ENCODE data around the gene PNLIPRP1. TPM values are rescaled to one million over a fixed set of nuclear protein-coding genes. Genes with fewer than 3 reads are reported as not detected.

Gene PNLIPRP1
- total RNA-seq, 1 experiment from 2014 or later = 1.6 TPM

DNA sequence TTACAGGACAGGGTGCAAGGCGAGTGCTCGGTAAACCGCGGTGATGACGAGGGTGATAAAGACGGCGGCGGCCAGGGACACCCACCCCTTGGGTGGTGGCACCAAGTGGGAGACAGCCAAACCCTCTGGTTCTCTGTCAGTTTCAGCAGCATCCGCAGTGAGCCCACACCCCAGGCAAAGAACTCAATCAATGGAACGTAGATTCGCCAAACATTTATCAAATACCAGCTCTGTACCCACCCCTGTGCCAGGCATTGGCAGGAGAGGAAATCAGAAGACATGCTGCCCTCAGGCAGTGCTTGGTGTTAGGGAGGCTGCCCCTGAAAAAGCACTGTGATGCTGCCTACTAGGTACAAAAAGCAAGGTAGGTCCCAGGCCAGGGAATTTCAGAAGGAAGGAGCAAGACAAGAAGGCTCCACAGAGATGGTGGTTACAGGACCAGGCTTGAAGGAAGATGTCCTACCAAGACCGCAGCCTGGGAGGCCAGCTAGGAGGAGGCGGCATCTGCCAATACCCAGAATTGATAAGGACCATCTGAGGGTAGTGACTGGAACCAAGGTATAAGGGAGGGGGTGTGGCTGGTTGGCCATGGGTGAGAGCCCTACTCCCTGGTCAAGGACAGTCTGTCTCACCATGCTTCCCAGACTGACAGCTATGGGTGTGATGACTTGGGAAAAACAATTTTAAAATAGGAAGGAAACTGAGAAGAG lies 19.8 kb downstream of the PNLIPRP1 start:
- Histone ChIP-seq H3K4me2 (ENCODE audit: low read length) (no peak overlapping the region), H3K36me3 (ENCODE audit: control insufficient read depth in 1 of 2, insufficient read depth in 2 of 2, low read length in 2 of 2) (no peaks in the 10 kb centered on the region), H3K9ac (ENCODE audit: low read length) (no peak overlapping the region), H3K9me3 (ENCODE audit: control insufficient read depth in 1 of 2, insufficient read depth in 1 of 2, low read depth in 1 of 2, low read length in 2 of 2) (no peaks in the 10 kb centered on the region), H2AFZ (ENCODE audit: low read depth, low read length, poor library complexity, severe bottlenecking) (no peak overlapping the region), H4K20me1 (ENCODE audit: insufficient read depth) (no peaks in the 10 kb centered on the region), H3K4me1 (ENCODE audit: control insufficient read depth in 1 of 2, insufficient read depth in 2 of 2, low read length in 2 of 2) (no peaks in the 10 kb centered on the region), H3K4me3 (replicated peaks in 1 of 2; ENCODE audit: low read depth in 1 of 2, low read length in 2 of 2) (no peak overlapping the region), H3K9me2 (ENCODE audit: insufficient read depth) (no peaks in the 10 kb centered on the region), H3K79me2 (ENCODE audit: insufficient read depth, low read length) (no peaks in the 10 kb centered on the region), H3K27me3 (ENCODE audit: insufficient read depth, low read length) (0 out of 2 replicates have a peak, but pooled peaks cover under 1% of the 10 kb centered on the region), H3K27ac (ENCODE audit: low read depth, low read length) (no peak overlapping the region)
- POLR2A ChIA-PET = no interaction called here
- no TSS peak for BruUV-seq (replicated peaks)
- intact Hi-C loops (cut with micrococcal nuclease) = no loop called here
- ATAC-seq (no peak), DNase-seq (ENCODE audit: low read depth, low spot score) (no peak)
- CTCF ChIA-PET = interaction anchor here (1.7 kb wide), 1 partner anchor 564 kb away, joined by 4 read pairs; no protein-coding TSS in a partner anchor
- RAD21 ChIA-PET (ENCODE audit: low non-redundant PET in 1 of 2, low total read pairs in 2 of 2, uncharacterized antibody in 2 of 2, unreplicated experiment in 2 of 2) = no interaction called here
- TF ChIP-seq JUND (IDR thresholded peaks at IDR 0.05) (no peak), ELF1 (IDR thresholded peaks at IDR 0.05; ENCODE audit: borderline replicate concordance, low read depth) (no peak), EZH2phosphoT487 (IDR thresholded peaks at IDR 0.05; ENCODE audit: borderline replicate concordance) (no peak), POLR2AphosphoS5 (IDR thresholded peaks at IDR 0.05; ENCODE audit: low read depth, low read length) (no peak), RAD21 (IDR thresholded peaks at IDR 0.05; ENCODE audit: low read depth) (no peak), TCF7L2 (IDR thresholded peaks at IDR 0.05; ENCODE audit: borderline replicate concordance, extremely low read depth, insufficient read depth, insufficient read length) (no peak), SP1 (IDR thresholded peaks at IDR 0.05; ENCODE audit: low read depth) (no peak), POLR2A (IDR thresholded peaks at IDR 0.05; ENCODE audit: borderline replicate concordance, extremely low read depth, insufficient read depth, insufficient read length) (no peak), FOSL1 (IDR thresholded peaks at IDR 0.05; ENCODE audit: low read depth) (no peak), EZH2 (IDR thresholded peaks at IDR 0.05) (no peak), SIN3A (IDR thresholded peaks at IDR 0.05; ENCODE audit: low read depth) (no peak), CBX3 (IDR thresholded peaks at IDR 0.05; ENCODE audit: low read depth) (no peak), EGR1 (IDR thresholded peaks at IDR 0.05; ENCODE audit: low read depth) (no peak)
- TF ChIP-seq, protein P1, sequence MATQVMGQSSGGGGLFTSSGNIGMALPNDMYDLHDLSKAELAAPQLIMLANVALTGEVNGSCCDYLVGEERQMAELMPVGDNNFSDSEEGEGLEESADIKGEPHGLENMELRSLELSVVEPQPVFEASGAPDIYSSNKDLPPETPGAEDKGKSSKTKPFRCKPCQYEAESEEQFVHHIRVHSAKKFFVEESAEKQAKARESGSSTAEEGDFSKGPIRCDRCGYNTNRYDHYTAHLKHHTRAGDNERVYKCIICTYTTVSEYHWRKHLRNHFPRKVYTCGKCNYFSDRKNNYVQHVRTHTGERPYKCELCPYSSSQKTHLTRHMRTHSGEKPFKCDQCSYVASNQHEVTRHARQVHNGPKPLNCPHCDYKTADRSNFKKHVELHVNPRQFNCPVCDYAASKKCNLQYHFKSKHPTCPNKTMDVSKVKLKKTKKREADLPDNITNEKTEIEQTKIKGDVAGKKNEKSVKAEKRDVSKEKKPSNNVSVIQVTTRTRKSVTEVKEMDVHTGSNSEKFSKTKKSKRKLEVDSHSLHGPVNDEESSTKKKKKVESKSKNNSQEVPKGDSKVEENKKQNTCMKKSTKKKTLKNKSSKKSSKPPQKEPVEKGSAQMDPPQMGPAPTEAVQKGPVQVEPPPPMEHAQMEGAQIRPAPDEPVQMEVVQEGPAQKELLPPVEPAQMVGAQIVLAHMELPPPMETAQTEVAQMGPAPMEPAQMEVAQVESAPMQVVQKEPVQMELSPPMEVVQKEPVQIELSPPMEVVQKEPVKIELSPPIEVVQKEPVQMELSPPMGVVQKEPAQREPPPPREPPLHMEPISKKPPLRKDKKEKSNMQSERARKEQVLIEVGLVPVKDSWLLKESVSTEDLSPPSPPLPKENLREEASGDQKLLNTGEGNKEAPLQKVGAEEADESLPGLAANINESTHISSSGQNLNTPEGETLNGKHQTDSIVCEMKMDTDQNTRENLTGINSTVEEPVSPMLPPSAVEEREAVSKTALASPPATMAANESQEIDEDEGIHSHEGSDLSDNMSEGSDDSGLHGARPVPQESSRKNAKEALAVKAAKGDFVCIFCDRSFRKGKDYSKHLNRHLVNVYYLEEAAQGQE (IDR thresholded peaks at IDR 0.05; ENCODE audit: low read depth) = no peak
- TF ChIP-seq, protein P2, sequence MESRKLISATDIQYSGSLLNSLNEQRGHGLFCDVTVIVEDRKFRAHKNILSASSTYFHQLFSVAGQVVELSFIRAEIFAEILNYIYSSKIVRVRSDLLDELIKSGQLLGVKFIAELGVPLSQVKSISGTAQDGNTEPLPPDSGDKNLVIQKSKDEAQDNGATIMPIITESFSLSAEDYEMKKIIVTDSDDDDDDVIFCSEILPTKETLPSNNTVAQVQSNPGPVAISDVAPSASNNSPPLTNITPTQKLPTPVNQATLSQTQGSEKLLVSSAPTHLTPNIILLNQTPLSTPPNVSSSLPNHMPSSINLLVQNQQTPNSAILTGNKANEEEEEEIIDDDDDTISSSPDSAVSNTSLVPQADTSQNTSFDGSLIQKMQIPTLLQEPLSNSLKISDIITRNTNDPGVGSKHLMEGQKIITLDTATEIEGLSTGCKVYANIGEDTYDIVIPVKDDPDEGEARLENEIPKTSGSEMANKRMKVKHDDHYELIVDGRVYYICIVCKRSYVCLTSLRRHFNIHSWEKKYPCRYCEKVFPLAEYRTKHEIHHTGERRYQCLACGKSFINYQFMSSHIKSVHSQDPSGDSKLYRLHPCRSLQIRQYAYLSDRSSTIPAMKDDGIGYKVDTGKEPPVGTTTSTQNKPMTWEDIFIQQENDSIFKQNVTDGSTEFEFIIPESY (IDR thresholded peaks at IDR 0.05; ENCODE audit: extremely low read depth, insufficient replicate concordance, low read length) = no peak
- TF ChIP-seq, protein P3, sequence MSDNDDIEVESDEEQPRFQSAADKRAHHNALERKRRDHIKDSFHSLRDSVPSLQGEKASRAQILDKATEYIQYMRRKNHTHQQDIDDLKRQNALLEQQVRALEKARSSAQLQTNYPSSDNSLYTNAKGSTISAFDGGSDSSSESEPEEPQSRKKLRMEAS (IDR thresholded peaks at IDR 0.05) = no peak
- TF ChIP-seq, protein P4, sequence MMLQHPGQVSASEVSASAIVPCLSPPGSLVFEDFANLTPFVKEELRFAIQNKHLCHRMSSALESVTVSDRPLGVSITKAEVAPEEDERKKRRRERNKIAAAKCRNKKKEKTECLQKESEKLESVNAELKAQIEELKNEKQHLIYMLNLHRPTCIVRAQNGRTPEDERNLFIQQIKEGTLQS (IDR thresholded peaks at IDR 0.05) = no peak
- TF ChIP-seq, protein P5, sequence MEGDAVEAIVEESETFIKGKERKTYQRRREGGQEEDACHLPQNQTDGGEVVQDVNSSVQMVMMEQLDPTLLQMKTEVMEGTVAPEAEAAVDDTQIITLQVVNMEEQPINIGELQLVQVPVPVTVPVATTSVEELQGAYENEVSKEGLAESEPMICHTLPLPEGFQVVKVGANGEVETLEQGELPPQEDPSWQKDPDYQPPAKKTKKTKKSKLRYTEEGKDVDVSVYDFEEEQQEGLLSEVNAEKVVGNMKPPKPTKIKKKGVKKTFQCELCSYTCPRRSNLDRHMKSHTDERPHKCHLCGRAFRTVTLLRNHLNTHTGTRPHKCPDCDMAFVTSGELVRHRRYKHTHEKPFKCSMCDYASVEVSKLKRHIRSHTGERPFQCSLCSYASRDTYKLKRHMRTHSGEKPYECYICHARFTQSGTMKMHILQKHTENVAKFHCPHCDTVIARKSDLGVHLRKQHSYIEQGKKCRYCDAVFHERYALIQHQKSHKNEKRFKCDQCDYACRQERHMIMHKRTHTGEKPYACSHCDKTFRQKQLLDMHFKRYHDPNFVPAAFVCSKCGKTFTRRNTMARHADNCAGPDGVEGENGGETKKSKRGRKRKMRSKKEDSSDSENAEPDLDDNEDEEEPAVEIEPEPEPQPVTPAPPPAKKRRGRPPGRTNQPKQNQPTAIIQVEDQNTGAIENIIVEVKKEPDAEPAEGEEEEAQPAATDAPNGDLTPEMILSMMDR (IDR thresholded peaks at IDR 0.05 in 2 of 3, conservative IDR thresholded peaks at IDR 0.05 in 1 of 3; ENCODE audit: borderline replicate concordance in 1 of 3, insufficient read depth in 1 of 3, low read depth in 2 of 3, low read length in 2 of 3) = no peak
